Testis (tissue), 2 donors: Measurements from ENCODE around the gene PPP1R26.

Experiments
- CTCF ChIP-seq, 3 experiments: fragments of 450-650 bp in 2 of 3; fragments of 200-600 bp in 1 of 3; sonication (generic) in 1 of 3; IDR thresholded peaks; one replicate each; pipeline ENCODE4 v1.5.1; 2016 to 2019; ENCODE audit warnings: antibody characterized with exemption in 3 of 3, mild to moderate bottlenecking in 2 of 3, moderate library complexity in 1 of 3
- POLR2A ChIP-seq: fragments of 450-650 bp; IDR thresholded peaks from one replicate; pipeline ENCODE4 v1.6.1; 2017; ENCODE audit warnings: antibody characterized with exemption, mild to moderate bottlenecking, moderate library complexity

GRCh38 chr9:135455401-135456030 is 24.1 kb upstream of the PPP1R26 start:
- no peak for TF ChIP-seq CTCF (IDR thresholded peaks at IDR 0.05)
- no peak for TF ChIP-seq POLR2A
